Neuronal stem cell (in vitro differentiated cells): ENCODE measurements around the gene ZNF26. TPM values are rescaled to one million over a fixed set of nuclear protein-coding genes. Genes with fewer than 3 reads are reported as not detected.
"Not testable (repeated sequence)": the region's sequence is repeated elsewhere in the genome, so short reads cannot be mapped to it uniquely, and the experiment has no call there.

Experiments
- DNase-seq: peaks from one replicate; pipeline ENCODE4 v3.0.0-alpha.2; 2013; ENCODE audit warnings: low spot score
- H2AFZ ChIP-seq: one replicate; pipeline ENCODE4 v1.6.1; 2013; ENCODE audit warnings: mild to moderate bottlenecking, low read length, inconsistent platforms
- H2AK5ac ChIP-seq: 2 replicates; pipeline ENCODE4 v1.6.1; 2013; ENCODE audit warnings: low read depth, mild to moderate bottlenecking, inconsistent platforms, low read length, moderate library complexity, mixed read lengths
- H2BK120ac ChIP-seq: 2 replicates; pipeline ENCODE4 v1.6.1; 2013; ENCODE audit warnings: low read depth, mild to moderate bottlenecking, inconsistent platforms, low read length, moderate library complexity, mixed read lengths
- H2BK12ac ChIP-seq: one replicate; pipeline ENCODE4 v1.6.1; 2013; ENCODE audit warnings: low read length, inconsistent platforms
- H2BK15ac ChIP-seq: 2 replicates; pipeline ENCODE4 v1.6.1; 2013; ENCODE audit warnings: mild to moderate bottlenecking, low read length, inconsistent platforms, mixed read lengths
- H2BK5ac ChIP-seq: one replicate; pipeline ENCODE4 v1.6.1; 2013; ENCODE audit warnings: inconsistent platforms, mild to moderate bottlenecking, low read length, moderate library complexity
- H3K14ac ChIP-seq: one replicate; pipeline ENCODE4 v1.6.1; 2013; ENCODE audit warnings: low read length, inconsistent platforms
- H3K18ac ChIP-seq: 2 replicates; pipeline ENCODE4 v1.6.1; 2013; ENCODE audit warnings: low read length, inconsistent platforms
- H3K23ac ChIP-seq: 2 replicates; pipeline ENCODE4 v1.6.1; 2013; ENCODE audit warnings: low read depth, mild to moderate bottlenecking, mixed read lengths, low read length, inconsistent platforms; ENCODE audit not compliant: poor library complexity
- H3K27ac ChIP-seq: replicated peaks from 3 replicates; pipeline ENCODE4 v1.5.1; 2013; ENCODE audit warnings: low read length, inconsistent platforms
- H3K27me3 ChIP-seq, 3 experiments: 2 replicates each; pipeline ENCODE4 v1.6.1; 2013; ENCODE audit warnings: low read length in 3 of 3, mild to moderate bottlenecking in 2 of 3, inconsistent platforms in 1 of 3, low read depth in 1 of 3, mixed read lengths in 1 of 3, moderate library complexity in 1 of 3; ENCODE audit not compliant: control insufficient read depth in 3 of 3, insufficient read depth in 3 of 3
- H3K36me3 ChIP-seq, 2 donors: replicated peaks in 1 of 2; 2 replicates each; pipeline ENCODE4 v1.6.1; 2013; ENCODE audit warnings: low read length in 2 of 2; ENCODE audit not compliant: control insufficient read depth in 2 of 2, insufficient read depth in 2 of 2
- H3K4ac ChIP-seq: 2 replicates; pipeline ENCODE4 v1.6.1; 2013; ENCODE audit warnings: inconsistent platforms, mild to moderate bottlenecking, low read length, moderate library complexity
- H3K4me1 ChIP-seq, 2 donors: 1 replicate in 1 of 2; 2 replicates in 1 of 2; pipeline ENCODE4 v1.6.1; 2013; ENCODE audit warnings: low read length in 2 of 2, low read depth in 1 of 2; ENCODE audit not compliant: control insufficient read depth in 2 of 2, insufficient read depth in 1 of 2
- H3K4me2 ChIP-seq: one replicate; pipeline ENCODE4 v1.6.1; 2013; ENCODE audit warnings: mild to moderate bottlenecking, low read length, inconsistent platforms; ENCODE audit not compliant: insufficient read depth, poor library complexity, severe bottlenecking
- H3K4me3 ChIP-seq, 2 donors: 2 replicates each; pipeline ENCODE4 v1.5.1; 2013; ENCODE audit warnings: low read length in 2 of 2, mild to moderate bottlenecking in 2 of 2, inconsistent platforms in 1 of 2, moderate library complexity in 1 of 2
- H3K79me1 ChIP-seq: one replicate; pipeline ENCODE4 v1.6.1; 2013; ENCODE audit warnings: low read depth, mild to moderate bottlenecking, inconsistent platforms, low read length, moderate library complexity
- H3K9ac ChIP-seq: one replicate; pipeline ENCODE4 v1.6.1; 2013; ENCODE audit warnings: mild to moderate bottlenecking, low read depth, low read length, inconsistent platforms; ENCODE audit not compliant: poor library complexity
- H3K9me3 ChIP-seq, 2 donors: replicated peaks in 1 of 2; 2 replicates each; pipeline versions ENCODE3 to v1.6.1; 2013; ENCODE audit warnings: low read length in 2 of 2, mild to moderate bottlenecking in 2 of 2, inconsistent platforms in 1 of 2, low read depth in 1 of 2, mixed read lengths in 1 of 2, moderate library complexity in 1 of 2; ENCODE audit not compliant: control insufficient read depth in 2 of 2, insufficient read depth in 1 of 2
- H4K8ac ChIP-seq: one replicate; pipeline ENCODE4 v1.6.1; 2013; ENCODE audit warnings: low read depth, mild to moderate bottlenecking, inconsistent platforms, low read length, moderate library complexity
- H4K91ac ChIP-seq: one replicate; pipeline ENCODE4 v1.6.1; 2013; ENCODE audit warnings: low read length, low read depth, mild to moderate bottlenecking, inconsistent platforms; ENCODE audit not compliant: poor library complexity
- WGBS, 2 donors: extraction: QIAGEN DNeasy Blood & Tissue Kit; methylation state at CpG; one replicate each; pipeline ENCODE4 v1.1.7; 2013; ENCODE audit warnings: missing lambda C conversion rate in 2 of 2, mixed read lengths in 1 of 2; ENCODE audit not compliant: insufficient read length in 2 of 2, insufficient replicate concordance in 1 of 2; ENCODE audit errors: extremely low coverage in 2 of 2; 5-methylcytosine and 5-hydroxymethylcytosine counted together
- polyA plus RNA-seq, 2 experiments: library from polyadenylated mRNA; stranded (reverse); fragments of 200-250 nt; gene quantifications; one replicate each; pipeline ENCODE4 v1.2.3, GENCODE V29; 2013

The ZNF26 gene
- 4.7 TPM for polyA plus RNA-seq (2013, experiment 1 of 2)
- 3.1 TPM for polyA plus RNA-seq (2013, experiment 2 of 2)

- Histone ChIP-seq H3K18ac (peak within 1 kb of the TSS; percentile 11), H4K91ac (no peak within 1 kb of the TSS), H3K4me1 (peaks cover 2 to 3% of the 10 kb centered on the region in 2 donors), H3K4ac (no peak within 1 kb of the TSS), H3K79me1 (peaks cover 9% of the 10 kb centered on the region), H3K36me3 (peaks cover 3 to 21% of the 10 kb centered on the region in 2 donors), H3K27me3 (no peaks in the 10 kb centered on the region), H2BK5ac (peak within 1 kb of the TSS; percentile 91), H3K9me3 (peaks cover 2 to 38% of the 10 kb centered on the region in 2 donors), H2AK5ac (no peak within 1 kb of the TSS), H3K14ac (peak within 1 kb of the TSS; percentile 31), H2BK12ac (no peak within 1 kb of the TSS), H2BK120ac (no peak within 1 kb of the TSS), H3K4me2 (peak within 1 kb of the TSS; percentile 83), H3K23ac (peak within 1 kb of the TSS; percentile 94), H2BK15ac (no peak within 1 kb of the TSS), H3K9ac (peak within 1 kb of the TSS; percentile 98), H2AFZ (peak within 1 kb of the TSS; percentile 99), H3K27ac (no peak within 1 kb of the TSS), H3K4me3 (peak within 1 kb of the TSS; percentile 88 to 100), H4K8ac (peak within 1 kb of the TSS; percentile 92)
- peak; percentile 88 for DNase-seq
- no CpG with 5 or more reads among the region's 76 CpGs for WGBS, 2 donors
Observed at GRCh38 chr12:132986001-132986884, at the start of gene ZNF26. ZNF26 (plus strand) TSS chr12:132986367; CDS start chr12:132986841, 474 bp downstream.

GRCh38 chr12:132936921-132937320, 49.2 kb upstream of the ZNF26 start:
- not testable (repeated sequence) for H3K27me3 ChIP-seq, H3K23ac ChIP-seq, H3K4me1 ChIP-seq, H3K14ac ChIP-seq, H2AK5ac ChIP-seq, H2BK15ac ChIP-seq, H3K4ac ChIP-seq, H4K91ac ChIP-seq, H3K4me2 ChIP-seq, H2AFZ ChIP-seq, H2BK120ac ChIP-seq, H3K27ac ChIP-seq, DNase-seq, H3K9ac ChIP-seq, H2BK12ac ChIP-seq, H3K4me3 ChIP-seq, H2BK5ac ChIP-seq, H3K79me1 ChIP-seq, H3K18ac ChIP-seq, H4K8ac ChIP-seq
- WGBS, 2 donors = no CpG with 5 or more reads among the region's 8 CpGs
- H3K9me3 ChIP-seq = peaks cover 28 to 71% of the 10 kb centered on the region in 2 donors
- H3K36me3 ChIP-seq = peaks cover 18 to 44% of the 10 kb centered on the region in 2 donors

DNA sequence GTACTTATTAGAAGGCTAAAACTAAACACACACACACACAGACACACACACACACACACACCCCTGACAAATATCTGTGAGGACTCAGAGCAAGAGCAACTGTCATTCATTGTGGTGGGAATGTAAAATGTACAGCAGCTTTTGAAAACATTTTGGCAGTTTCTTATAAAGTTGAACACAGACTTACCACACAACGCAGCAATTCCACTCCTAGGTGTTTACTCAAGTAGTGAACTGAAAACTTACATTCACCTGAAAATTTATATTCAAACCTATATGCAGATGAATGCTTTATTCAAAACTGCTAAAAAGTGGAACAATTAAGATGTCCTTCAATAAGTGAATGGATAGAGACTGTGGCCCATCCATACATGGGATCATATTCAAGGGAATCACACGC, 48.7 kb upstream of the ZNF26 start:
- Histone ChIP-seq H2AK5ac (no peak overlapping the region), H2BK5ac (no peak overlapping the region), H2BK15ac (no peak overlapping the region), H3K27me3 (no peaks in the 10 kb centered on the region), H2BK12ac (no peak overlapping the region), H3K9me3 (peaks cover 31 to 71% of the 10 kb centered on the region in 2 donors), H3K79me1 (no peaks in the 10 kb centered on the region), H3K4me2 (no peak overlapping the region), H3K14ac (no peak overlapping the region), H3K18ac (no peak overlapping the region), H3K27ac (no peak overlapping the region), H3K9ac (no peak overlapping the region), H2BK120ac (no peak overlapping the region), H4K91ac (no peak overlapping the region), H3K23ac (no peak overlapping the region), H3K4ac (no peak overlapping the region), H3K4me1 (no peaks in the 10 kb centered on the region), H3K36me3 (peaks cover 22 to 44% of the 10 kb centered on the region in 2 donors), H3K4me3 (no peak overlapping the region), H4K8ac (no peak overlapping the region), H2AFZ (no peak overlapping the region)
- no CpG with 5 or more reads among the region's 2 CpGs for WGBS, 2 donors
- DNase-seq = no peak

DNA sequence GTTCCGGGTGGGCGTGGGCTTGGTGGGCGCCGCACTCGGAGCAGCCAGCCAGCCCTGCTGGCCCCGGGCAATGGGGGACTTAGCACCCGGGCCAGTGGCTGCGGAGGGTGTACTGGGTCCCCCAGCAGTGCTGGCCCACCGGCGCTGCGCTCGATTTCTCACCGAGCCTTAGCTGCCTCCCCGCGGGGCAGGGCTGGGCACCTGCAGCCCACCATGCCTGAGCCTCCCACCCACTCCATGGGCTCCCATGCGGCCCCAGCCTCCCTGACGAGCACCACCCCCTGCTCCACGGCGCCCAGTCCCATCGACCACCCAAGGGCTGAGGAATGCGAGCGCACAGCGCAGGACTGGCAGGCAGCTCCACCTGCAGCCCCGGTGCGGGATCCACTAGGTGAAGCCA, 47.4 kb upstream of the ZNF26 start:
- not testable (repeated sequence) for H4K8ac ChIP-seq, H2AFZ ChIP-seq, H3K27ac ChIP-seq, H2BK5ac ChIP-seq, H2BK15ac ChIP-seq, DNase-seq, H2AK5ac ChIP-seq, H4K91ac ChIP-seq, H3K4me2 ChIP-seq, H3K18ac ChIP-seq, H3K27me3 ChIP-seq, H3K14ac ChIP-seq, H2BK120ac ChIP-seq, H2BK12ac ChIP-seq, H3K23ac ChIP-seq, H3K4ac ChIP-seq, H3K79me1 ChIP-seq, H3K9ac ChIP-seq, H3K4me3 ChIP-seq, H3K4me1 ChIP-seq
- Histone ChIP-seq H3K36me3 (peaks cover 29 to 44% of the 10 kb centered on the region in 2 donors), H3K9me3 (peaks cover 33 to 69% of the 10 kb centered on the region in 2 donors)
- no CpG with 5 or more reads among the region's 25 CpGs for WGBS, 2 donors
